Measurements from ENCODE around the gene IFT74.

Gene IFT74

GRCh38 chr9:26955921-26956859 lies at the start of gene IFT74:
TSS of gene IFT74 (plus strand) at chr9:26956412. CDS start at chr9:26961968, 5,556 bp downstream.
- peak; percentile 98 to 99 for DNase-seq

- DNase-seq, result no peak
These were observed 43.0 kb upstream of the IFT74 start for GRCh38 chr9:26913138-26913668.

- DNase-seq, result no peak
These were observed 36.5 kb upstream of the IFT74 start for GRCh38 chr9:26919698-26920097.

- DNase-seq, result no peak
These were observed 30.6 kb upstream of the IFT74 start for GRCh38 chr9:26925609-26926008.

- DNase-seq, result no peak
These were observed 27.2 kb upstream of the IFT74 start for GRCh38 chr9:26928902-26929495.

- DNase-seq, result no peak
These were observed 20.4 kb upstream of the IFT74 start for GRCh38 chr9:26935847-26936246.

- DNase-seq, result no peak
These were observed 18.3 kb upstream of the IFT74 start for GRCh38 chr9:26937816-26938371.

- no peak for DNase-seq
These were observed 16.1 kb upstream of the IFT74 start for GRCh38 chr9:26939955-26940711.

GRCh38 chr9:26940779-26941178 lies 15.4 kb upstream of the IFT74 start:
- no peak for DNase-seq

- DNase-seq, result no peak
These were observed 10.6 kb upstream of the IFT74 start for GRCh38 chr9:26945591-26945990.

- DNase-seq, result peak; percentile 92 to 94
These were observed 9.2 kb upstream of the IFT74 start, which contains the start of gene PLAA for GRCh38 chr9:26946753-26947727. TSS of gene PLAA (minus strand) at chr9:26947242. CDS start at chr9:26947045, 197 bp downstream.

GRCh38 chr9:26947736-26948135 lies 8.5 kb upstream of the IFT74 start:
- DNase-seq, result no peak

GRCh38 chr9:26949637-26950069 lies 6.6 kb upstream of the IFT74 start:
- no peak for DNase-seq

GRCh38 chr9:26950521-26950920 lies 5.7 kb upstream of the IFT74 start:
- no peak for DNase-seq

GRCh38 chr9:26951794-26952193 lies 4.4 kb upstream of the IFT74 start:
- DNase-seq, result no peak

- DNase-seq, result no peak
These were observed 2.1 kb upstream of the IFT74 start for GRCh38 chr9:26954050-26954508.

- peak in 1 of 2 experiments; percentile 19 for DNase-seq
These were observed 849 bp upstream of the IFT74 start for GRCh38 chr9:26955222-26955903.

GRCh38 chr9:26956860-26957233 lies 635 bp downstream of the IFT74 start:
- DNase-seq, result no peak

GRCh38 chr9:26971721-26972120 lies 15.5 kb downstream of the IFT74 start:
- no peak for DNase-seq

GRCh38 chr9:26973989-26974388 lies 17.8 kb downstream of the IFT74 start:
- DNase-seq, result no peak

- DNase-seq, result no peak
These were observed 18.7 kb downstream of the IFT74 start for GRCh38 chr9:26974927-26975326.

All from NCI-H1930 (cell line).